Naive thymus-derived CD8-positive, alpha-beta T cell (primary cell): Measurements from ENCODE around the gene CRTAP. TPM values are rescaled to one million over a fixed set of nuclear protein-coding genes. Genes with fewer than 3 reads are reported as not detected.

Experiments
- ATAC-seq, 2 donors: fragments of 150-1000 bp; cut with Tn5 transposase in 1 of 2; sonication (Bioruptor Pico), chemical (Tn5 transposase) in 1 of 2; 1 replicate in 1 of 2; 2 replicates in 1 of 2; pipeline ENCODE4 v1.10.0; 2021; ENCODE audit warnings: mild to moderate bottlenecking in 2 of 2, moderate library complexity in 2 of 2
- POLR2A ChIA-PET: fragments of 350-600 bp; sonication (Branson Sonifier 250); formaldehyde crosslinking; loops from one replicate; lab custom pipeline; 2021; ENCODE audit warnings: antibody characterized with exemption; lab: Charles Lee
- DNase-seq, 10 donors: peaks; one replicate each; pipeline versions ENCODE4 v3.0.0 to v3.0.0-alpha.2; 2020 to 2022
- H3K27ac Mint-ChIP-seq, 10 donors: one replicate each; pipeline ENCODE4 v1.8.0; 2020 to 2022; ENCODE audit warnings: mild to moderate bottlenecking in 10 of 10, mixed read lengths in 10 of 10, moderate library complexity in 4 of 10, inconsistent platforms in 1 of 10
- H3K27me3 Mint-ChIP-seq, 5 donors: one replicate each; pipeline ENCODE4 v1.8.0; 2021 to 2022; ENCODE audit warnings: mixed read lengths in 5 of 5
- H3K36me3 Mint-ChIP-seq, 3 donors: one replicate each; pipeline ENCODE4 v1.8.0; 2020 to 2022; ENCODE audit warnings: mixed read lengths in 3 of 3, mild to moderate bottlenecking in 2 of 3, inconsistent platforms in 1 of 3
- H3K4me1 Mint-ChIP-seq, 4 donors: one replicate each; pipeline ENCODE4 v1.8.0; 2021 to 2022; ENCODE audit warnings: mixed read lengths in 4 of 4
- H3K4me3 Mint-ChIP-seq, 10 donors: one replicate each; pipeline ENCODE4 v1.8.0; 2020 to 2022; ENCODE audit warnings: mild to moderate bottlenecking in 10 of 10, mixed read lengths in 10 of 10, moderate library complexity in 6 of 10, inconsistent platforms in 1 of 10
- H3K9me3 Mint-ChIP-seq, 9 donors: one replicate each; pipeline ENCODE4 v1.8.0; 2020 to 2022; ENCODE audit warnings: mixed read lengths in 9 of 9, mild to moderate bottlenecking in 3 of 9, inconsistent platforms in 1 of 9, moderate library complexity in 1 of 9
- polyA plus RNA-seq, 3 donors: library from polyadenylated mRNA; unstranded; fragments of 300-500 nt; fragmentation: Illumina TruSeq; gene quantifications; one replicate each; pipeline ENCODE4 v1.2.3, GENCODE V29; 2021
- total RNA-seq, 8 experiments: library from RNA in 2 of 8; stranded (reverse) in 2 of 8; gene quantifications; one replicate each; pipeline ENCODE4 v1.2.3 and lab custom pipeline; 2021 to 2026

Gene CRTAP
- total and polyA plus RNA-seq, 5 experiments from 2014 or later: 25.4 to 52.5 (median 36.0) TPM

DNA sequence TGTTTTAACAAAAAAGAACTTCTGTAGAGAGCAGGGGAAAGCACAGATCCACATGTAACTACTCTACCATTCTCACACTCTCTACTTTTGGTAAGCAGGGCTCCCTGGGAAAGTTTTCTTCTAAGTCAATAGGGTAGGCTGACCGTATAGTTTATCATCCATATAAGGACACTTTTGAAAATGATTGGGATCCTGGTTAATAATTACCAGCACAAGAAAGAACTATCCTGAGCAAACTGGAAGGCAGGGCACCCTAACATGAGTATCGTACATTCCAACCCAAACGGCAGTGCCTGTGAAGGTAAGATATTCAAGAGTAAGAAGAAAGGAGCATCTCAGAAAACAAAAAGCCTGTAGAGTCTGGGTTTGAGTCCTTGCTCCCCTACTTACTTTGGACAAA is 82.7 kb downstream of the CRTAP start:
- Mint-ChIP-seq H3K9me3 (no peaks in the 10 kb centered on the region), H3K36me3 (no peaks in the 10 kb centered on the region), H3K4me1 (no peaks in the 10 kb centered on the region), H3K27ac (no peak overlapping the region), H3K27me3 (peaks cover 0 to 12% (median 3%) of the 10 kb centered on the region in 5 donors), H3K4me3 (no peak overlapping the region)
- POLR2A ChIA-PET: no interaction called here
- no peak for DNase-seq
- ATAC-seq: no peak

Other genes with a start within 250 kb of the CRTAP start
- gene CCR4, start 162.4 kb upstream of the CRTAP start, total RNA-seq: under 1 TPM; 0.16 to 0.23 TPM
- under 1 TPM in 2 of 3 donors, not detected in 1; 0.09 TPM for gene CCR4, start 162.4 kb upstream of the CRTAP start, polyA plus RNA-seq
- 10 to 100 TPM; 18.7 to 27.0 TPM for gene GLB1, start 16.9 kb upstream of the CRTAP start, total RNA-seq
- 10 to 100 TPM; 12.7 to 17.0 (median 16.3) TPM for gene GLB1, start 16.9 kb upstream of the CRTAP start, polyA plus RNA-seq
- 1 to 10 TPM; 6.9 TPM for gene TMPPE, start 16.9 kb upstream of the CRTAP start, total RNA-seq
- gene TMPPE, start 16.9 kb upstream of the CRTAP start, polyA plus RNA-seq: under 1 TPM; 0.14 to 0.77 (median 0.64) TPM
- not detected for gene SUSD5, start 104.8 kb downstream of the CRTAP start, total RNA-seq
- gene SUSD5, start 104.8 kb downstream of the CRTAP start, polyA plus RNA-seq: not detected
- not detected for gene FBXL2, start 163.4 kb downstream of the CRTAP start, total RNA-seq
- gene FBXL2, start 163.4 kb downstream of the CRTAP start, polyA plus RNA-seq: under 1 TPM in 2 of 3 donors, not detected in 1; 0.03 to 0.39 TPM